ENCODE results near the gene TUBGCP2. TPM values are rescaled to one million over a fixed set of nuclear protein-coding genes. Genes with fewer than 3 reads are reported as not detected.

TUBGCP2 gene
- total RNA-seq, 3 donors from 2014 or later, result 48.1 to 63.4 (median 58.8) TPM

DNA sequence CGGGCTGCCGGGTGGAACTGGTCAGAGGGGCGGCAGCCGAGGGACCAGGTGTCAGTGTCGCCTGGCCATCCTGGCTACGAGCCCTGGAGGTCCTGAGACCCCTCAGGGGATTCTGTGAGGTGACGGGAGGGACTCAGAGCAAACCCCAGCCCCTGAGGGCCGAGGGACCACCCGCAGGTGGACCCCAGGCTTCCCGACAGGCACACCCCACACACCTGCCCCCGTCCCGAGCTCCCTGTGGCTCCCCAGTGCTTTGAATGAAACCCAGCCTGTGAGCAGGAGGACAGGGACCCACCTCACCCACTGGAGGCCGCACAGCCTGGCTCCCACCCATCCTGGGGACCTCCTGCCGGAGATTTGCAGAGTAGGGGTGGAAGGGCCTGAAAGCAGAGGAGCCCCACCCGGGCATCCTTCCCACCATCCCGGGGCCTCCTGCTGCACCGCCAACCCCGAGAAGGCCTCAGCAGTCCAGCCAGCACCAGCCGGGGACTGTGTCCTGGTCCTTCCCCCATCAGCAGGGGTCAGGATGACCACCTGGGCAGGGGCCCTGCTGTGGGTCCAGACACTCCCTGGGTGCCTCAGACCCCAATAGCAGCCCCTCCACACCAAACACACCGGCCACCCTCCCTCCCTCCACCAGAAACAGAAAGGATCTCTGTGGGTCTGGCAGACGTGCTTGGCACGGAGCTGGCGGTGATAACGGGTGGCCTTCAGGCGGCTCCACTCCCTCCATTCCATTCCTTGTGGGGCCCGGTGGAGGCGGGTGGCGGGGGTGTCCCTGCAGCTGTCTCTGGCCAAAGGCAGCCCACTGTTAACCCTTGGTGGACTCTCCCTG is 57.1 kb downstream of the TUBGCP2 start:
- Histone ChIP-seq H3K36me3 (ENCODE audit: low read depth) (no peaks in the 10 kb centered on the region), H3K9me3 (no peaks in the 10 kb centered on the region), H3K4me3 (no peak overlapping the region), H3K4me1 (ENCODE audit: low read depth) (no peaks in the 10 kb centered on the region)
- intact Hi-C loops (cut with DNase I, micrococcal nuclease), result no loop called here
- DNase-seq (no peak), ATAC-seq (no peak)
- TF ChIP-seq, protein P1, sequence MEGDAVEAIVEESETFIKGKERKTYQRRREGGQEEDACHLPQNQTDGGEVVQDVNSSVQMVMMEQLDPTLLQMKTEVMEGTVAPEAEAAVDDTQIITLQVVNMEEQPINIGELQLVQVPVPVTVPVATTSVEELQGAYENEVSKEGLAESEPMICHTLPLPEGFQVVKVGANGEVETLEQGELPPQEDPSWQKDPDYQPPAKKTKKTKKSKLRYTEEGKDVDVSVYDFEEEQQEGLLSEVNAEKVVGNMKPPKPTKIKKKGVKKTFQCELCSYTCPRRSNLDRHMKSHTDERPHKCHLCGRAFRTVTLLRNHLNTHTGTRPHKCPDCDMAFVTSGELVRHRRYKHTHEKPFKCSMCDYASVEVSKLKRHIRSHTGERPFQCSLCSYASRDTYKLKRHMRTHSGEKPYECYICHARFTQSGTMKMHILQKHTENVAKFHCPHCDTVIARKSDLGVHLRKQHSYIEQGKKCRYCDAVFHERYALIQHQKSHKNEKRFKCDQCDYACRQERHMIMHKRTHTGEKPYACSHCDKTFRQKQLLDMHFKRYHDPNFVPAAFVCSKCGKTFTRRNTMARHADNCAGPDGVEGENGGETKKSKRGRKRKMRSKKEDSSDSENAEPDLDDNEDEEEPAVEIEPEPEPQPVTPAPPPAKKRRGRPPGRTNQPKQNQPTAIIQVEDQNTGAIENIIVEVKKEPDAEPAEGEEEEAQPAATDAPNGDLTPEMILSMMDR (IDR thresholded peaks at IDR 0.05), result no peak

DNA sequence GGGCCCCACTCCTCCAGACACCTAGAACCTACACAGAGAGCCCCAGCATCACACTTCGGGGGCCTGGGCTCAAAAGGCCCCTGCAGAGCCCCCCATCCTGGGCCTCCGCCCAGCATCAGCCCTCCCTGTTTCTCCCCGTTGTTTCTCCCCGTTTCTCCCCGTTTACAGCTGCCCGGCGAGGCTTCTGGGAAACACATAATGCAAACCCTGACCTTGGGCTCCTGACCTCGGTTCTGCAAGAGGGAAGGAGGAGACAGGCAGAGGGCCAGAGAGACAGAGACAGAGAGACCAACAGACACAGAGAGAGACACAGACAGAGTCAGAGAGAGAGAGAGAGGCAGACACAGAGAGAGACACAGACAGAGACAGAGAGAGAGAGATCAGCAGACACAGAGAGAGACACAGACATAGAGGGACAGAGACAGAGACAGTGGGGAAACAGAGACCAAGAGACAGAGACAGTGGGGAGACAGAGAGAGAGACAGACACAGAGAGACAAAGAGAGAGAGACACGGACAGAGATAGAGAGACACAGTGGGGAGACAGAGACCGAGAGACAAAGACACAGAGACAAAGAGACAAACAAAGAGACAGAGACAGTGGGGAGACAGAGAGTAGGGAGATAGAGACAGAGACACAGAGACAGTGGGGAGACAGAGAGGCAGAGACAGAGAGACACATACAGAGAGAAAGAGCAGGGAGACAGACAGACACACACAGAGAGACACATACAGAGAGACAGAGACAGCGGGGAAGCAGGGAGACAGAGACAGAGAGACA is 58.5 kb downstream of the TUBGCP2 start:
- H3K36me3 ChIP-seq (ENCODE audit: low read depth), result no peaks in the 10 kb centered on the region
- no peak for DNase-seq
- H3K4me1 ChIP-seq (ENCODE audit: low read depth), result no peaks in the 10 kb centered on the region
- no peak overlapping the region for H3K4me3 ChIP-seq
- no peaks in the 10 kb centered on the region for H3K9me3 ChIP-seq
- TF ChIP-seq, protein P1 (IDR thresholded peaks at IDR 0.05), result no peak
- ATAC-seq, result no peak
- intact Hi-C loops (cut with DNase I, micrococcal nuclease), result no loop called here

DNA sequence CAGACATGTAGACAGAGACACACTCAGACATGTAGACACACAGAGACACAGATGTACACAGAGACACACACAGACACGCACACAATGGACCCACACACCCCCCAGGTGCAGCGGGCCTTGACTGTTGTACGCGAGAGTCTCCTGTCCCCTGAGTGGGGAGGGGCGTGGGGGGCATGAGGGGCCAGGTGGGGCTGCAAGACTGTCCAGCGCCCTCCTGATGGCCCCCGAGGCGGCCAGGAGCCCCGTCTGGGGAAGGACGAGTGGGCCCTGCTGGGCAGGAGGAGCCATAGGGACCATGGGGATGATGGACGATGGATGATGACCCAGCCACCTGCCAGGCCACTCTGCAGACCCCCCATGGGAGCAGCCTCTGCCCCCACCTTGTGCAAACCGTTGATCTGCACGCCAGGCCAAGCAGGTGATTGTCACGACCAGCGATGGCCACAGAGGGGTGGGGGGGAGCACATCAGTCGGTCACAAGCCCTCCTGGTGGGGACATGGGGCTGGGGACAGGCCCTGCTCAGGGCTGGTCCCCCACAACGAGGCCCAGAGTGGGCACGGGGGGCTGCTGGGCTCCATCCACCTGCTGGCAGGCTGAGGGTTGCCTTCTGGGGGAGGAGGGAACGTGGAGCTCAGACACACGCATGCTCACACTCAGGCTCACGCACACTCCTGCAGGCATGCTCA is 59.4 kb downstream of the TUBGCP2 start:
- no peak overlapping the region for H3K4me3 ChIP-seq
- no peaks in the 10 kb centered on the region for H3K9me3 ChIP-seq
- no peaks in the 10 kb centered on the region for H3K4me1 ChIP-seq (ENCODE audit: low read depth)
- H3K36me3 ChIP-seq (ENCODE audit: low read depth), result no peaks in the 10 kb centered on the region
- ATAC-seq, result no peak
- TF ChIP-seq, protein P1 (IDR thresholded peaks at IDR 0.05), result no peak
- DNase-seq, result no peak
- intact Hi-C loops (cut with DNase I, micrococcal nuclease), result no loop called here

DNA sequence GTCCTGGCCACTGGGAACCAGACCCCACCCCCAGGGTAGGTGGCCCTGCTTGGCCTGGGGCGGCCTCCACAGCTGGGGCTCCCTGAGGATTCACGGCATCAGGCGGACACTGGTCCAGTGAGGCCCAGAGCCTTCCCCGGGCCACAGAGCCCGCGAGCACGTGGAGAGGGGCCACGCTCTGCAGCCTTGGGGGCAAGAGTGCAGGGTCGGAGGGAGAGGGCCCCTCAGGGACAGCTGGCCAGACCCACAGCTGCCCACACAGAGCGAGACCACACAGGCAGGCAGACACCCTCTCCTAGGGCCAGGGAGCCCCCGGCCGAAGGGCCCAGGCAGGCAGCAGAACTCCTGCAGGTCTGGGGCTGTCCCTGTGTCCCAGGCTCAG is 60.3 kb downstream of the TUBGCP2 start:
- H3K36me3 ChIP-seq (ENCODE audit: low read depth), result no peaks in the 10 kb centered on the region
- intact Hi-C loops (cut with DNase I, micrococcal nuclease), result no loop called here
- H3K9me3 ChIP-seq, result no peaks in the 10 kb centered on the region
- TF ChIP-seq, protein P1 (IDR thresholded peaks at IDR 0.05), result no peak
- no peak for DNase-seq
- ATAC-seq, result no peak
- no peak overlapping the region for H3K4me3 ChIP-seq
- H3K4me1 ChIP-seq (ENCODE audit: low read depth), result no peaks in the 10 kb centered on the region

DNA sequence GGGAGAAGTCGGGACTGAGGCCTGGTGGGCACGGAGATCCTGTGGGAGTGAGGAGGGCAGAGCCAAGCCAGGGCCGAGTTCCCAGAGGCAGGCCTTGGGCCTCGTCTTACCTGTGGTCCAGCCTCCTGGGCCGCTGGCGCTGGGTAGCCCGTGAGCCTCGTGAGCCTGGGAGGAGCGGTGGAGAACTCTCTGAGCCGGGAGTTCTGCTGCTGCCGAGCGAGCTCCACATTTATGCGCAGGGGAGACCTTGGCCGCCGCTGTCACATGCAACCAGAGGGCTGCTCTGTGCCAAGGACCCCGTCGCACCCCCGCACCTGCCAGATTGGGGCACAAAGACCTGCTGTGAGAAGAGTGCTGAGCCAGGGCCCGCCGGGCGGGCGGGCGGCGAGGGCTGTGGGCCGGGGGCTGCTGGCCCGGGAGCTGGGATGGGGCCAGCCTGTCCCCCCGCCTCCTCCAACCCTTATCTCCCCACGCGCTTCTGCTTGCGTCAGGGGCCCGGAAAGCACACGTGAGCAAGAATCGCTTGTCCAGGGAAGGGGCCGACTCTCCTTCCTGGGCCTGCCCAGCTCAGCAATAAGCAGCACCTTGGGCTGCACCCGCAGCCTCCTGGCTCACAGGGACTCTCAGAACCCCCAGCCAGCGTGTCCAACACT is 60.9 kb downstream of the TUBGCP2 start:
- Histone ChIP-seq H3K36me3 (ENCODE audit: low read depth) (no peaks in the 10 kb centered on the region), H3K9me3 (no peaks in the 10 kb centered on the region), H3K4me1 (ENCODE audit: low read depth) (no peaks in the 10 kb centered on the region), H3K4me3 (no peak overlapping the region)
- intact Hi-C loops (cut with DNase I, micrococcal nuclease), result no loop called here
- TF ChIP-seq, protein P1 (IDR thresholded peaks at IDR 0.05), result no peak
- DNase-seq, result no peak
- no peak for ATAC-seq

Measured in mucosa of descending colon (tissue), 3 donors.